NCI-H2107 (cell line): ENCODE results near the gene ZNF208.
"Not testable (repeated sequence)": the region's sequence is repeated elsewhere in the genome, so short reads cannot be mapped to it uniquely, and the experiment has no call there.

Experiments
- DNase-seq: peaks from one replicate; lab custom pipeline; 2025; lab: John Stamatoyannopoulos, UW

Gene ZNF208

DNA sequence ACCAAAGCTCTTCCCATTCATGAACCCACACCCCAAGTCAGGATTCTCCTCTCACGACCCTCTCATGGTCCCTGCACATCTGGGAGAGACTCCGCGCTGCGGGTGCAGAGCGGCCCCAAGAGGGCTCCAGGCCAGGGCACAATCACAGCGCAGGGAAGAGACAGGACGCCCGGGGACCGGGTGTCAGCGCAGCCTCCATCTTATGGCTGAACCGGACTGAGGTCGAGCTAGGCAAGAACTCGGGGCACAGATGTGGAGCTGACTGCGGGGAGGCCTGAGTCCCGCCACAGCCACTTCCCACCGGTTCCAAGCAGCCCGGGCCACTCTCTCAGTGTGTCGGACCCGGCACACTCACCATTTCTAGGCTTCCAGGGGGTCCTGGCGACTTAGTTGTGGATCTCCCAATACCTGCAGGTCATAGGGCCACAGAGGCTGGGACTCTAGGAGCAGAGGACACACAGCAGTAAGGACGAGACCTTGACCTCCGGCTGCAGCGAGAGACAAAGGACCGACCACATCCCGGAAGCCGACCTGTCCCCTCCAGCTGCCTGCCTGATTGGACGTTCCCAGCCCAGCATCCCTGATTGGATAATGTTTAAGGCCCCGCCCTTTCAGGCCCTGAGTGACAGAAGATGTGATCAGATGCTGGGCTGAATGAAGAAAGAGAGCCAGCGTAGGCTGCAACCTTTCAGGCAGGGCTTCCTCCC, at the start of gene ZNF208:
Gene ZNF208 (minus strand): TSS at position 507 of the 707 bp plus-strand sequence. CDS start 149 bp downstream, at position 358.
- DNase-seq = not testable (repeated sequence)

DNA sequence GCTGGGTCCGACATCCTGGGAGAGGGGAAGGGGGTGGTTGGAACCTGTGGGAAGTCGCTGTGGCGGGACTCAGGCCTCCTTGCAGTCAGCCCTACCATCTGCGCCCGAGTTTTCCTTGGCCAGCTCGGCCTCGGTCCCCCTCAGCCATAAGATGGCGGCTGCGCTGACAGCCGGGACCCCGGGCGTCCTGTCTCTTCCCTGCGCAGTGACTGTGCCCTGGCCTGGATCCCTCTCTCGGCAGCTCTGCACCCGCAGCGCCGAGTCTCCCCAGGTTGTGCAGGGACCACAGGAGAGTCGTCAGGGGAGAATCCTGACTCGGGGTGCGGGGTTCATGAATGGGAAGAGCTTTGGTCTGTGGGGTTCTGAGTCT, 41.9 kb upstream of the ZNF208 start:
- DNase-seq = no peak

DNA sequence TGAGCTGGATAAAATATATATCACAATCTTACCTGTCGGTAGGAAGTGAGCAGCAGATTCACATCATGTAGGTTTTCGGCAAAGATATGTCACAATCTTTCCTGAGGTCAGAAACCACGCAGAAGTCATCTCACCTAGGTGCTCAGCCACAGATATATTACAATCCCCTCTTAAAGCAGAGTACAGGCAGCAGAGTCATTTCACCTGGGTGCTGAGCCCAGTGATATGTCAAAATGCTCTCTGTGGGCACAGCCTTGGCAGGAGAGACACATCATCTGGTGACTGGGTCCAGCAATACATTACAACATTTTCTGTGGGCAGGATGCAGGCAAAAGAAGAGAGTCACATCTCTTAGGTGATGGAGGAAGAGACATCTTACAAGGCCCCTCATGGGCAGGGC, 30.4 kb upstream of the ZNF208 start:
- not testable (repeated sequence) for DNase-seq

DNA sequence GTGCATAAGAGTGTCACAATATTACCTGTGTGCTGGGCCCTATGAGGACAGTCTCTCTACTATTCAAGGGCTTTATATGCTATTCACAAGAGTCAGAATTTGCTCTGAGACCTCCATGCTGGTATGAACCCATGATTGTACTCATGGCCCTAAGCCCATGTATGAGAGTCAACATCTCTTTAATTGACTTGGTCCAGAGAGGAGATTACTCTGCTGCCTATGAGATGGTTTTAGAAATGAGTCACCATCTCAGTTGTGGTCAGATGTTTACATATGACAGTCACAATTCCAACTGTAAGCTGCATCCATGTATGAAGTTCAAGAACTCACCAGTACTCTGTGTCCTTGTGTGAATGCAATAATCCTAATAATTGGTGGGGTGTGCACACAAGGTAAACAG, 19.9 kb upstream of the ZNF208 start:
- DNase-seq = no peak

DNA sequence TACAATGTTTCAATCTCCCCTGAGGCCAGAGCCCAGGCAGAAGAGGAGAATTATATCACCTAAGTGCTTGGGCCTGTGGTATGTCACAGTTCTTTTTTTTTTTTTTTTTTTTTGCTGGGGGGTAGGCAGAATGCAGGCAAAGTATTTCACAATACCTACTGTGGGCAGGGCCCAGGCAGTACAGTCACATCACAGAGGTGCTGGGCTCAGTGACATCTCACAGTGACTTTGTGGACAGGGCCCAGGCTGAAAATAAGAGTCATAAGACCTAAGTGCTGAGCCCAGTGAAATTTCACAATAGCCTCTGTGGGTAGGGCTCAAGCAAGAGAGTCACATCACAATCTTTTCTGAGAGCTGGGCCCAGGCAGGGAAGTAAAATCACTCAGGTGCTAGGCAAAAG, 15.9 kb upstream of the ZNF208 start:
- no peak for DNase-seq

- DNase-seq = not testable (repeated sequence)
Measured at GRCh38 chr19:22025539-22025938, 14.8 kb upstream of the ZNF208 start.

- DNase-seq = no peak
Measured at GRCh38 chr19:21970466-21970865, 40.3 kb downstream of the ZNF208 start.

GRCh38 chr19:21947775-21948174, 63.0 kb downstream of the ZNF208 start:
- no peak for DNase-seq

DNA sequence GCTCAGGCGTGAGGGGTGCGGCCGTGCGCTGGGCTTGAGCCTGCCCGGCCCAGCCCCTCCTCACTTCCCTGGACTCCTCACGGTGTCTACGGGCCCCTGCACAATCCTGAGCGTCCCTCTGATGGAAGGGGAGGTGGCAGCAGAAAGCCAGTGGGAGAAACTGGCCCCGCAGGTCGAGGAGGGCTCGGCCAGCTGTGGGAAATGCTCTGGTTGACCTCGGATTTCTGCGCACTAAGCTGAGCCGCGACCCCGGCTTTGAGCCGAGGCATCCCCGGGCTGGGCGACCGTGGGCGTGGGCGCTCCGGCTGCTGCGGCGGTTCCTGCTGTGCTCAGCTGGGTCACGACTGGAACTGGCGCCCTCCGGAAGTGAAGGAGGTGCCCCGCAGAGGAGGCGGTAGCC, 70.1 kb downstream of the ZNF208 start:
- DNase-seq = no peak

GRCh38 chr19:21934593-21934992, 76.2 kb downstream of the ZNF208 start:
- no peak for DNase-seq

DNA sequence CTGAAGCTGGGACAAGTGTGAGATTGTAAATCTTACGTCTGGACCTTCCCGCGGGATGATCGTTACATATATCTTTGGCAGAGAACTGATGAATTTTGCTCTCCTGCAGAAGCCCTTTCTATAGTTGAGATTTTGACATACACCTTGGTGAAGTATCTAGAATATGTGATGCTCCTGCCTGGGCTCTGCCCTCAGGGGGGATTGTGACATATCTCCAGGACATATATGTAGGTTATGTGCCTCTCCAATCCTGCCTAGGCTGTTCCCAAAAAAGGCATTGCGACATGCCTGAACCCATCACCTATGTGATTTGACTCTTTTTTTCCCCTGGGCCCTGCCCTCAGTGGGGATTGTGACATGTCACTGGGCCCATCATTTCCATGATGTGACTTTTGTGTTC, 76.6 kb downstream of the ZNF208 start:
- DNase-seq = no peak

GRCh38 chr19:21922276-21922675, 88.5 kb downstream of the ZNF208 start:
- no peak for DNase-seq

DNA sequence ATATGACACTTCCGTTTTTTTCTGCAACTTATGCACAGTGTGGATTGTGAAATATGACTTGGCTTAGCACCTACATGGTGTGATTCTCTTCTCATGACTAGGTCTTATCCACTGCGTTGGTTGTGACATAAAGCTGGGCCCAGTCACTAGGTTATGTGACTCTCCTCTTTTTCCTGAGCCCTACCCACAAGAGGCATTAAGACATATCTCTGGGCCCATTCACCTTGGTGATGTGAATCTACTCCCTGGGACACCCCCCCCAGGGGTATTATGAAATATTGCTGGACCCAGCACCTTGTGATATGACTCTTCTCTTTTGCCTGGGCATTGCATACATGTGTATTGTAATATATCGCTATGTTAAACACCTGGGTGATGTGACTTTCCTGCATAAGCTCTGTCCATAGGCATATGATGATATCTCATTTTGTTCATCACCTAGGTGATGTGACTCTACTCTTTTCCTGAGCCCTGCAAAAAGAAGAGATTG, 89.0 kb downstream of the ZNF208 start:
- DNase-seq = no peak

GRCh38 chr19:21915411-21915810, 95.3 kb downstream of the ZNF208 start:
- no peak for DNase-seq

DNA sequence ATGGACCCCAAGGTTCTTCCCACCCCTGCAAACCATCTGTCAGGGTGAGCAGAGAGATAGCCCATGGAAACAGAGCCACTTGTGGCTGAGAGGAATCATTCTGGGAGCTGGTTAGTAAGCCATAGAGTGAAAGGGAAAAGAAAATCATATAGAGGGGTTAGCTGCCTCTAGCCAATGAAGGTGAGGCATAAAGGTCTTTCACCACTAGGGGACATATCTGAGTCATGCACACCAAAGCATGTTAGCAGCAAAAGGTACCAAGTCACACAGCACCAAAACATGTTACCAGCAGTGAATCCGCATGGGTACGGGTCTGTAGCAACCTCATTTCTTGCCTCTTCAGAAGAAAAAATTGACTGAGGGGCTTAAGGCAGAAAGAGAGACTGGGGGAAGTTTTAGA, 98.1 kb downstream of the ZNF208 start:
- DNase-seq = no peak

DNA sequence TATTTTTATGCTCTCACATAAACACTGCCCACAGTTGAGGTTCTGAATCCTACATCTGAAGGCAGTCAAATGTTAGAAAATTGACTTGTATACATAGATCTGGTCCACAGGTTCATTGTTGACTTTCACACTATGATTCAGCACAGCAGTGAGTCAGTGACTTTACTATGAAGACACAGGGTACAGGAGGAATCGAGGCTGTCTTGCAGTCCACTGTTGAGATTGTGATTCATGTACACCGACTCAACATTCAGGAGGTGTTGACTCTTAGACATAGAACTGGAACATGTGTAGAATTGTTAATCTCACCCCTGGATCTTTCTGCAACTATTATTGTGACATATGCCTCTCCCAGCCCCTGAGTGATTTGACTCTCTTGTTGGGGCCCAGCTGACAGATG, 100.4 kb downstream of the ZNF208 start:
- DNase-seq = no peak

DNA sequence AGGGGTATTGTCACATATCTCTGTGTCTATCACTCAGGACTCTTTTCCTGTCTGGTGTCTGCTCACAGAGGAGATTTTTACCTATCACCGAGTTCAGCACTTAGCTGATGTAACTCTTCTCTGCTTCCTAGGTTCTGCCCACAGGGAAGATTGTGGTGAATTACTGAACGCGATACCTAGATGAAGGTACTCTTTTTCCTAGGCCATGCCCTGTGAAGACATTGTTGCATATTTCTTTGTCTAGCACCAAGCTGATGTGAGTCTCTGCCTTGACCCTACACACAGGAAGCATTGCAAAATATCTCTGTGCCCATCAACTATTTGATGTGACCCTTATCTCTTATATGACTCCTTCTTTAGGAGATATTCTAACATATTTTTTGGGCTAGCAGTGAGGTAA, 102.7 kb downstream of the ZNF208 start:
- DNase-seq = no peak

- DNase-seq = no peak
Measured at GRCh38 chr19:21907516-21907915, 103.2 kb downstream of the ZNF208 start.

- DNase-seq = no peak
Measured at GRCh38 chr19:21902571-21902970, 108.2 kb downstream of the ZNF208 start.

GRCh38 chr19:21901861-21902260, 108.9 kb downstream of the ZNF208 start:
- no peak for DNase-seq

DNA sequence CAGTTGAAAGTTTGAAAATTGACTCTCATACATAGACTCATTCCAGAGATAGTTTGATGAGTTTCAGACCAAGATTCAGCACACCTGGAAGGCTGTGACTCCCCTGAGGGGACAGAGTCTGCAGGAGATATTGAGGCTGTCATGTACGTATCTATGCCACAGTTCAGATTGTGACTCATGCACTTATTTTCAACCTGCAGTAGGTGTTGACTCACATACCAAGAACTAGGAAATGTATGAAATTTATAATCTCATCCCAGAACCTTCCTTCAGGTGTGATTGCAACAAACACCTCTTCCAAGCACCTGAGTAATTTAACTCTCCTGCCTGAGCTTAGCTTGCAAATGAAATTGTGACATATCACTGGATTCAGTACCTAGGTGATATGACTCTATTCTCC, 110.3 kb downstream of the ZNF208 start:
- DNase-seq = no peak

DNA sequence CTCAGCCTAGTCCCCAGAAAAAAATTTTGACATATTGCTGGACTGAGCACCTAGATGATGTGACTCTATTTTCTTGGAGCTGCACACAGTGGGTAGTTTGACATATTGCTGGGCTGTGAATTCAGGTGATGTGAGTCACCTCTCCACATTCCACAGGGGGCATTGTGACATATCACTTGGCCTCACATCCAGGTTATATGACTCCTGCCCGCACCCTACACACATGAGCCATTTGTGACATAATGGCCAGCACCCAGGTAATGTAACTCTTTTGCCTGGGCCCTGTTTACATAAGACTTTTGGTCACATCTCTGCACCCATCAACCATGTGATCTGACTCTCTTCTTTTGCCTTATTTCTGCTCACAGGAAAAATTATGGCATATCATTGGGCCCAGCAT, 119.7 kb downstream of the ZNF208 start:
- DNase-seq = no peak

DNA sequence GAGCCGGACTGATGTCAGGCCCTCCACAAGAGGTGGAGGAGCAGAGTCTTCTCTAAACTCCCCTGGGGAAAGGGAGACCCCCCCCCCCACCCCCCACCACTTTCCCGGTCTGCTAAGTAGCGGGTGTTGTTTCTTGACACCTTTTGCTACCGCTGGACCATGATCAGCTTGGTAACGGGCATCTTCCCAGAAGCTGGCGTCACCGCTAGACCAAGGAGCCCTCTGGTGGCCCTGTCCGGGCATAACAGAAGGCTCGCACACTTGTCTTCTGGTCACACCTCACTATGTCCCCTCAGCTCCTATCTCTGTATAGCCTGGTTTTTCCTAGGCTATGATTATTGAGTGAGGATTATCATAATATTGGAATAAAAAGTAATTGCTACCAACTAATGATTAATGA, 120.7 kb downstream of the ZNF208 start:
- DNase-seq = not testable (repeated sequence)

GRCh38 chr19:21885516-21885915, 125.2 kb downstream of the ZNF208 start:
- not testable (repeated sequence) for DNase-seq
